ENCODE results near the gene ARF3. TPM values are rescaled to one million over a fixed set of nuclear protein-coding genes. Genes with fewer than 3 reads are reported as not detected.
A peak's percentile ranks its signal among the peaks of the same experiment; 100 is the strongest.

ARF3 gene
- total and polyA plus RNA-seq, 8 donors: 34.7 to 56.5 (median 42.5) TPM

DNA sequence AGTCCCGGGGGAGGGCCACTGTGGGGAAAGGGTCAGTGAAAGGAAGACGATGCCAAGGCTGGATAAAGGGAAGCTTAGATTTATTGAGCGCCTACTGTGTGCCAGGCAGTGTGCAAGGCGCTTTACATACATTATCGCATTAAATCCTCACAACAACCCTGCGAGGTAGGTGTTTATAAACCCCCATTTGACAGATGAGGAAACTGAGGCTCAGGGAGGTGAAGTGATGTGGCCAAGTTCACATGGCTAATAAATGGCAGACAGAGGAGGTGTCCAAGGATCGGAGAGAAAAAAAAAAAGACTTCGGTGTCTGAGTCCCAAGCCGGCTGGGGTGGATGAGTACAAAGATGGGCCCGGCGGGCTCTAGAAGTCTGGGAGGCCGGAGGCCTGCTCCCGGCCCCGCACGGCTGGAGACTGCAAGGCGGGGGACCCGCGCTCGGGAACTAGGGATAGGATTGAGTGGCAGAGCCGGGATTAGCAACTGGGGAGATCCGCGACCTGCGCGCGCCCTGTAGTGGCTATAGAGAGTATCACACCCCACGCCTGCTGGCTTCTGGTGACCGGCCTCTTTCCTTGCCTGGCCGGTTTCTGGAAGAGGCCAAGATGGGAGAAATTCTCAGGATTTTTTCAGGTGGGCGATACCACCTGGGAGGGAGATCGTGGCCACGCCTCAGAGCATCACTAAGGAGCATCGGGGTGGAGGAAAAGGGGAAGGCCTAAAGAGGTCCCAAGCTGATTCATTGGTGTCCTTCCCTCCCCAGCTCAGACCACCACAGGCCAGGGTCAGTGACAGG, 38.0 kb upstream of the ARF3 start:
- DNase-seq: peak; percentile 86 to 94
- Histone ChIP-seq H3K27me3 (peaks cover 12 to 97% (median 57%) of the 10 kb centered on the region in 3 donors), H3K9me3 (no peaks in the 10 kb centered on the region), H3K4me3 (peak overlapping the region; percentile 13 to 37 (median 26)), H3K4me1 (peaks cover 35 to 53% (median 49%) of the 10 kb centered on the region in 4 donors), H3K27ac (no peak overlapping the region), H3K36me3 (peaks cover 0 to 1% (median under 1%) of the 10 kb centered on the region in 4 donors)
- TF ChIP-seq POLR2A (IDR thresholded peaks at IDR 0.05) (no peak), EP300 (IDR thresholded peaks at IDR 0.05) (no peak), POLR2AphosphoS5 (IDR thresholded peaks at IDR 0.05) (peak in 1 of 3 donors; percentile 34)
- TF ChIP-seq, protein P1, sequence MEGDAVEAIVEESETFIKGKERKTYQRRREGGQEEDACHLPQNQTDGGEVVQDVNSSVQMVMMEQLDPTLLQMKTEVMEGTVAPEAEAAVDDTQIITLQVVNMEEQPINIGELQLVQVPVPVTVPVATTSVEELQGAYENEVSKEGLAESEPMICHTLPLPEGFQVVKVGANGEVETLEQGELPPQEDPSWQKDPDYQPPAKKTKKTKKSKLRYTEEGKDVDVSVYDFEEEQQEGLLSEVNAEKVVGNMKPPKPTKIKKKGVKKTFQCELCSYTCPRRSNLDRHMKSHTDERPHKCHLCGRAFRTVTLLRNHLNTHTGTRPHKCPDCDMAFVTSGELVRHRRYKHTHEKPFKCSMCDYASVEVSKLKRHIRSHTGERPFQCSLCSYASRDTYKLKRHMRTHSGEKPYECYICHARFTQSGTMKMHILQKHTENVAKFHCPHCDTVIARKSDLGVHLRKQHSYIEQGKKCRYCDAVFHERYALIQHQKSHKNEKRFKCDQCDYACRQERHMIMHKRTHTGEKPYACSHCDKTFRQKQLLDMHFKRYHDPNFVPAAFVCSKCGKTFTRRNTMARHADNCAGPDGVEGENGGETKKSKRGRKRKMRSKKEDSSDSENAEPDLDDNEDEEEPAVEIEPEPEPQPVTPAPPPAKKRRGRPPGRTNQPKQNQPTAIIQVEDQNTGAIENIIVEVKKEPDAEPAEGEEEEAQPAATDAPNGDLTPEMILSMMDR (IDR thresholded peaks at IDR 0.05): peak in 5 of 7 experiments; percentile 60 to 92 (median 80)
- WGBS, 5 donors: 6 to 7% (median 7%) methylated on average over 27 to 32 of the region's 32 CpGs
- intact Hi-C loops (cut with DNase I; ENCODE audit: low total_unique reads): no loop called here

DNA sequence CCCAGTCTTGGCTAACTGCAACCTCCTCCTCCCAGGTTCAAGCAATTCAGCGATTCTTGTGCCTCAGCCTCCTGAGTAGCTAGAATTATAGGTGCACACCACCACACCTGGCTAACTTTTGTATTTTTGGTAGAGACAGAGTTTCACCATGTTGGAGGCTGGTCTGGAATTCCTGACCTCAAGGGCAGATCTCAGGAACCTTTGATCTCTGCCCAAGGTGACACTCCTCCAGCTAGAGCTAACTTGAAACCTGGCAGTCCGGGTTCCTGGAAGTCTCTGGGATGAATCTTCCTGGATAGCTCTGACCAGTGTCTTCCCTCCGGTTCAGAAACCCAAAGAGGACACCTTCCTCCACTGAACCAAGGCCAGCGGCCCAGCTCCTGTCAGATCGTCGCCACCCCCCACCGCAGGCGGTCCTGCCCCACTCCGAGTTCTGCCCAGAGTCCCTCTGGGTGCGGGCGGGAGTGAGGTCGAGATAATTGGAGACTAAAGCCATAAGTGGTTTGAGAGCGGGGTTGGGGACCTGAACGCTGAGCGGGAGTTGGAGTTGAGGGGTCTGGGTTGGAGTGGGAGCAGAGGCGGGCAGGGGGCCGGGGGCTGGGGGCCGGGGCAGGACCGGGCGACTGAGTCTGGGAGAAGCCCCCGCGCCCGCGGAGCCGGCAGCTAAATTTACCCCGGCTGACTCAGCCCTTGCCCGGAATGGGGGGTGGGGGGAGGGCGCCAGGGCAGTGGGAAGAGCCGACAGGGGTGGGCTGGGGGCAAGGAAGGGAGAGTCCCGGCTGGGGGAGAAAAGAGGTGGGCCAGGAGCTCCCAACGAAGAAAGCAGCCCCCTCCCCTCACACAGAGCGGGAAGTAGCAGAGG, 37.2 kb upstream of the ARF3 start:
- H3K4me1 ChIP-seq: peaks cover 26 to 44% (median 41%) of the 10 kb centered on the region in 4 donors
- H3K27ac ChIP-seq: no peak overlapping the region
- intact Hi-C loops (cut with DNase I; ENCODE audit: low total_unique reads): no loop called here
- no peaks in the 10 kb centered on the region for H3K9me3 ChIP-seq
- TF ChIP-seq, protein P1 (IDR thresholded peaks at IDR 0.05): no peak
- TF ChIP-seq EP300 (IDR thresholded peaks at IDR 0.05) (no peak), POLR2AphosphoS5 (IDR thresholded peaks at IDR 0.05) (no peak), POLR2A (IDR thresholded peaks at IDR 0.05) (no peak)
- 14 to 31% (median 21%) methylated on average over 24 to 32 of the region's 32 CpGs for WGBS, 5 donors
- no peaks in the 10 kb centered on the region for H3K36me3 ChIP-seq
- peaks cover 8 to 97% (median 54%) of the 10 kb centered on the region in 3 donors for H3K27me3 ChIP-seq
- no peak overlapping the region for H3K4me3 ChIP-seq
- no peak for DNase-seq

DNA sequence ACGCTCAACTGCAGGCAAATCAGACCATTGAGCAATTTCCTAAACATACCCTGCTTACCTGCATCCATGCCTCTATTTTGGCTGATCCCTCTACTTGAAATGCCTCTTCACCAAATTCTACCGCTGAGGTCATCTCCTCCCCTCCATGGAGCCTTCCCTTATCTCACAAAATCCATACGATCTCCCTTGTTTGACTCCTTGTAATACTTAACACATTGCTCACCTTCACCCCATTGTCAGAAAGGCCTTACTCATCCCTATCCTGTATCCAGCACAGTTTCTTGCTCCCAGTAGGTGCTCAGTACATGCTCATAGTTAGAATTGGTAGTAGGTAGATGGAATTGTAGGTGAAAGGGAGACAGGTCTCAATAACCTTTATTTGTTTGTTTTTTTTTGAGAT, 36.5 kb upstream of the ARF3 start:
- no peaks in the 10 kb centered on the region for H3K9me3 ChIP-seq
- no peak for DNase-seq
- H3K36me3 ChIP-seq: no peaks in the 10 kb centered on the region
- WGBS, 5 donors: 64 to 82% (median 68%) methylated on average over 3 of the region's 3 CpGs
- H3K4me3 ChIP-seq: no peak overlapping the region
- intact Hi-C loops (cut with DNase I; ENCODE audit: low total_unique reads): no loop called here
- peaks cover 20 to 38% (median 34%) of the 10 kb centered on the region in 4 donors for H3K4me1 ChIP-seq
- TF ChIP-seq, protein P1 (IDR thresholded peaks at IDR 0.05): no peak
- TF ChIP-seq EP300 (IDR thresholded peaks at IDR 0.05) (no peak), POLR2AphosphoS5 (IDR thresholded peaks at IDR 0.05) (no peak), POLR2A (IDR thresholded peaks at IDR 0.05) (no peak)
- H3K27ac ChIP-seq: no peak overlapping the region
- peaks cover 6 to 97% (median 54%) of the 10 kb centered on the region in 3 donors for H3K27me3 ChIP-seq
